KG1 (cell line): ENCODE results near the gene ENTPD6.
"Not testable (repeated sequence)": the region's sequence is repeated elsewhere in the genome, so short reads cannot be mapped to it uniquely, and the experiment has no call there.

Source experiments
- DNase-seq: peaks from one replicate; lab custom pipeline; 2025; lab: John Stamatoyannopoulos, UW

ENTPD6 gene

GRCh38 chr20:25223765-25224720, 28.5 kb downstream of the ENTPD6 start:
- DNase-seq, result no peak

GRCh38 chr20:25224941-25225340, 29.4 kb downstream of the ENTPD6 start:
- no peak for DNase-seq

GRCh38 chr20:25225642-25226432, 30.3 kb downstream of the ENTPD6 start:
- DNase-seq, result no peak

GRCh38 chr20:25226433-25227316, 31.2 kb downstream of the ENTPD6 start:
- no peak for DNase-seq

GRCh38 chr20:25227317-25227831, 31.9 kb downstream of the ENTPD6 start:
- DNase-seq, result no peak

GRCh38 chr20:25229486-25230165, 34.1 kb downstream of the ENTPD6 start:
- no peak for DNase-seq

GRCh38 chr20:25230166-25230831, 34.8 kb downstream of the ENTPD6 start:
- no peak for DNase-seq

- no peak for DNase-seq
Observed at GRCh38 chr20:25233016-25233772, 37.7 kb downstream of the ENTPD6 start.

GRCh38 chr20:25234009-25234849, 38.7 kb downstream of the ENTPD6 start:
- DNase-seq, result not testable (repeated sequence)

- no peak for DNase-seq
Observed at GRCh38 chr20:25236450-25237304, 41.2 kb downstream of the ENTPD6 start.

- DNase-seq, result no peak
Observed at GRCh38 chr20:25237610-25238318, 42.3 kb downstream of the ENTPD6 start.

- DNase-seq, result no peak
Observed at GRCh38 chr20:25238319-25239037, 43.0 kb downstream of the ENTPD6 start.

- no peak for DNase-seq
Observed at GRCh38 chr20:25239387-25240370, 44.2 kb downstream of the ENTPD6 start.

- not testable (repeated sequence) for DNase-seq
Observed at GRCh38 chr20:25240851-25241658, 45.5 kb downstream of the ENTPD6 start.

- not testable (repeated sequence) for DNase-seq
Observed at GRCh38 chr20:25241659-25241955, 46.1 kb downstream of the ENTPD6 start.
